HL-60 (cell line): ENCODE measurements around the gene COG4.

Experiments used
- POLR2AphosphoS5 ChIP-seq: IDR thresholded peaks from 2 replicates; pipeline ENCODE4 v1.6.1; 2012; ENCODE audit warnings: low read depth
- TF ChIP-seq, protein P1 (sequence below): IDR thresholded peaks from one replicate; pipeline ENCODE4 v1.5.1; 2011; ENCODE audit warnings: low read length, control low read depth, inconsistent platforms; ENCODE audit not compliant: insufficient read depth

GRCh38 chr16:70553645-70554044 lies 30.3 kb upstream of the COG4 start:
- TF ChIP-seq POLR2AphosphoS5: no peak
- TF ChIP-seq, protein P1, sequence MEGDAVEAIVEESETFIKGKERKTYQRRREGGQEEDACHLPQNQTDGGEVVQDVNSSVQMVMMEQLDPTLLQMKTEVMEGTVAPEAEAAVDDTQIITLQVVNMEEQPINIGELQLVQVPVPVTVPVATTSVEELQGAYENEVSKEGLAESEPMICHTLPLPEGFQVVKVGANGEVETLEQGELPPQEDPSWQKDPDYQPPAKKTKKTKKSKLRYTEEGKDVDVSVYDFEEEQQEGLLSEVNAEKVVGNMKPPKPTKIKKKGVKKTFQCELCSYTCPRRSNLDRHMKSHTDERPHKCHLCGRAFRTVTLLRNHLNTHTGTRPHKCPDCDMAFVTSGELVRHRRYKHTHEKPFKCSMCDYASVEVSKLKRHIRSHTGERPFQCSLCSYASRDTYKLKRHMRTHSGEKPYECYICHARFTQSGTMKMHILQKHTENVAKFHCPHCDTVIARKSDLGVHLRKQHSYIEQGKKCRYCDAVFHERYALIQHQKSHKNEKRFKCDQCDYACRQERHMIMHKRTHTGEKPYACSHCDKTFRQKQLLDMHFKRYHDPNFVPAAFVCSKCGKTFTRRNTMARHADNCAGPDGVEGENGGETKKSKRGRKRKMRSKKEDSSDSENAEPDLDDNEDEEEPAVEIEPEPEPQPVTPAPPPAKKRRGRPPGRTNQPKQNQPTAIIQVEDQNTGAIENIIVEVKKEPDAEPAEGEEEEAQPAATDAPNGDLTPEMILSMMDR: no peak
